HG03460 (cell line): Measurements from ENCODE around the gene EVA1A.

ENCODE experiments used
- ATAC-seq: cut with Tn5 transposase; IDR thresholded peaks from one replicate; pipeline ENCODE4 v1.9.1; 2021; ENCODE audit not compliant: unreplicated experiment

EVA1A gene

DNA sequence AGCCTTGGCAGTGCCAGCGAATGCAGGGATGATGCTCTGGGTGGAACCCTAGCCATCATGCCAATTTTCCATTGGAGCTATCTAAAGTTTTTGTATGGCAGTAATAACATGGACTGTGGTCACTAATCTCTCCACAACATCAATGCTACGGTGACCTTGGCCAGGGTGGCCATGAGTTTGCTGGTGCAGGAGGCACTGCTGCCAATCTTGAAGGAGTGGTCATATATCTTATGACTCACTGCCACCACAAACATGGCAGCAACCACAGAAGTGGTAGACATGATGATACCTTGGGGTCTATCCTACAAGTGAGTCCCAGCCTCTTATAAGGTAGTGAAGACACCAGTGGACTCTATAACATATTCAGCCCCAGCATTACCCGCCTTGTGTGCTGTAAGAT is 104.6 kb downstream of the EVA1A start:
- ATAC-seq: no peak

DNA sequence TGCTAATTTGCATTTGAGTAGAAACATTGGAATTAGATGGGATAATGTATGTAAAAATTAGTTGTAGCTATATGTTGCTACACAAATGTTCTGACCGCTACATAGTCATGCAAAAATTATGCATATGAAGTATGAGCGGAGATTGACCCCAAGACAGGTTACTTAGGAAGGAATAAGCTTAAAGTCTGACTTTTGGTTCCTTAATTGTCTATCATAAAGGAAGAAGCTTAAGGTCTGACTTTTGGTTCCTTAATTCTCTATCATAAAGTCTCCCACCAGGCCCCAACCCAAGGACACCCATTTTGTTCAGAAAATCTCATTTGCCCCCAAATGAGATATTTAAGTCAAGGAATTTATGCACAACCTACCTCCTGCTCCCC is 106.5 kb downstream of the EVA1A start:
- ATAC-seq: no peak

DNA sequence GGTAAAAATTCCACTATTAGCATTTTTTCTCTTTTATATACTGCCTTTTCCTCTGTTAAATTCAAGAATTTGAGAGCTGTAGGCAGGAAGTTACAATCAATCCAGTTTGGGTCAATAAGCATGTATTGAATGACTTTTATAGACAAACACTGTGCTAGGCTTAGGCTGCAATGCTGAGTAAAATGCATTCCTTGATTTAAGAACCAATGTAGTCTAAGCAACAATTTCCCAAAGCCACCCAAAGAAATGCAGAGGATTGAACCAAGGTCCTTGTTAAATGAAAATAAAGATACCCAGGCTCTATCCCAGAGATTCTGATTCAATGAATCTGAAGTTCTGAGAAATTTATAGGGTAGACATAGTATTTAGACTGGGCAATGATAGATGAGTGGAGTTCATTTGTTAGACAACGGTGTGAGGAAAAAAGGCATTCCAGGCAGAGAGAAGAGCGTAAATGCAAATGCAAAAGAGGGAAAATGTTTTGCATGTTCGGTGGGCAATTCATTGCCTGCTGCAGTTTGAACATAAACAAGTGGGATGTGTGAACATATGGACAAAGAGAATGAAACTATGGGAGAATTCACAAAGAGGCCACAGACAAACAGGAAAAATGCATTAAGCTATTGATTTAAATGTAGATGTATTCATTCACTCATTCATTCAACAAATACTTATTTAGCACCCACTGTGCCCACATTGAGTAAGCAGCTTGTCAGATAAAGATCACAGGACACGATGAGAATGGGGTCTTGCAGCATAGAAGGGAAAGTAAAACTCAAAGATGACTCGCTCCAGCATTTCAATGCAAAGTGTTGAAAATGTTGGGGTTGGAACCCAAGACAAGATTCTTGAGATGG is 107.1 kb downstream of the EVA1A start:
- no peak for ATAC-seq

DNA sequence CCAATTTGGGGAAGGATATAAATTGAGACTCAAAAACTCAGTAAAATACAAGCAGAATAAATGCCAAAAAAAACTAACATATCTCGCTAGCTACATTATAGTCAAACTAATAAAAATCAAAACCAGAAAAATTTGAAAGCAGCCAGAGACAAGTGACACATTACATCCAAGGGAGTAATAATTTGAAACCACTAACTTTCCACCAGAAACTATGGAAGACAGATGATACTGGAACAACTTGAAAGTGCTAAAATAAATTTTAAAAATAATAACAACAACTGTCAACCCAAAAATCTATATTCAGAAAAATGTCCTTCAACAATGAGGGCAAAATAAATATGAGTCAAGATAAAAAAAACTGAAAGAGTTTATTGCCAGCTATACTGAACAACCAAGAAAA is 110.7 kb downstream of the EVA1A start:
- no peak for ATAC-seq

DNA sequence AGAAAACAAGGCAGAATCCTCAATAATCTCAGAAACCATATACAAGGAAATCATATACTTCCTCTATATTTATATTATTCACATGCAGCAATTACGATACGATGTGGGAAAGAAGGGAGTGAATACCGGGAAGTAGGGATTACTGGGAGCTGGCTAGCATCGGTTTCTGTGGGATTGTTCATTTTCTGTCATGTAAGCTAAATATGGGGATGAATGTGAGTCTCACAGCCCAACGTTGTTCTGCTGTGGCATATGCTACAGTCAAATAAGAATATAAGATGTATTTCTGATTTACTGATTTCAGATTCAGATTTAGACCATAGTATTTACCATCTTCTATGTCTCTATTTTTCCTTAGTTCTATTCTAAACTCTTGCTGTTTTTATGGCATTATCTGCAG is 113.6 kb downstream of the EVA1A start:
- ATAC-seq: no peak
